ENCODE data around the gene AGER.

DNA sequence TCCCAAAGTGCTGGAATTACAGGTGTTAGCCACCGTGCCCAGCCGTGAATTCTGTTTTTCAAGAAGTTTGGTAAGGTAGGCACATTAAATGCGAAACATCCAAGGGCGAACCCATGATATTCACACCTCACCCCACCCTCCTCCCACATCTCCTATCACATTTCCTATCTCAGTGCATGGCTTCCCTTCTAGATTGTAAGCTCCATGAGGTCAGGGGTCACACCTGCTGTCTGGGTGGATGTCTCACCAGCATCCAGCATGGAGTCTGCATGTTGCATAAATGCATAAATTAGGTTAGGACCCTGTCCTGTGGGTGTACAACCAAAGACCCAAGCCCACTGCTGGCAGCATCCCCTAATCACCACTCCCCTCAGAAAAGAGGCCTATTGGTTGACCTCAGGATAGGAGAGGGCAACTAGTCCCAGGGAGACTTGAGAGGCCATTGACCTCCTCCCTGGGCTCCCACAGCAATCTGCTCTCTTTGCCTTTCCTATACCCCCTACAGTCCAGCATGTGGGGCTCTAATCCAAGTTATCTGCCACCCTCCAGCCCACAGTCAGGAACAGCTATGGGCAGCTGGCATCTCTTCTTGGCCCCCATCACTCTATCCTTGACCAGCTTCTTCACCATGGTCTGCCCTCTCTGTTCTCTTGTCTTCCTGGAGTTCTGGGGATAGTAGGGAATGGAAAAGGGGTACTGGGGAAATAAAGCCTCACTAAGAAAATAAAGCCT, 36.5 kb downstream of the AGER start:
- TF ChIP-seq CTCF (conservative IDR thresholded peaks at IDR 0.05 in 1 of 2, IDR thresholded peaks at IDR 0.05 in 1 of 2; ENCODE audit: low read depth in 1 of 2, low read length in 2 of 2) (no peak), EZH2 (IDR thresholded peaks at IDR 0.05; ENCODE audit: low read length, missing control alignments) (no peak)
